B cell (primary cell): ENCODE data around the gene BRPF3. TPM values are rescaled to one million over a fixed set of nuclear protein-coding genes. Genes with fewer than 3 reads are reported as not detected.

Source experiments
- ATAC-seq: fragments of 200-7000 bp; cut with Tn5 transposase; one replicate; pipeline ENCODE4 v1.10.0; 2021; ENCODE audit warnings: low read depth, mild to moderate bottlenecking, moderate number of reproducible peaks, moderate library complexity
- CTCF ChIA-PET: fragments of 350-600 bp; sonication (Branson Sonifier 250); formaldehyde crosslinking; loops from one replicate; lab custom pipeline; 2021; ENCODE audit warnings: antibody characterized with exemption, inconsistent platforms; lab: Charles Lee
- POLR2A ChIA-PET: fragments of 350-600 bp; sonication (Branson Sonifier 250); formaldehyde crosslinking; loops from one replicate; lab custom pipeline; 2021; ENCODE audit warnings: antibody characterized with exemption; lab: Charles Lee
- DNase-seq: peaks from one replicate; pipeline ENCODE4 v3.0.0; 2013
- H2AFZ ChIP-seq: 2 replicates; pipeline ENCODE4 v1.6.1; 2012; ENCODE audit warnings: mild to moderate bottlenecking, low read depth, low read length; ENCODE audit not compliant: insufficient read depth, poor library complexity, severe bottlenecking
- H3K27ac ChIP-seq, 2 donors: 1 replicate in 1 of 2; 2 replicates in 1 of 2; pipeline ENCODE4 v1.5.1; 2012 to 2013; ENCODE audit warnings: low read length in 2 of 2, mild to moderate bottlenecking in 2 of 2, moderate library complexity in 1 of 2
- H3K27me3 ChIP-seq, 4 experiments: fragments of 200-600 bp in 1 of 4; sonication (generic) in 1 of 4; replicated peaks in 1 of 4; 1 replicate in 2 of 4; 2 replicates in 2 of 4; pipeline versions ENCODE4 v1.6.1 to v1.7.0; 2013 to 2016; ENCODE audit warnings: low read length in 3 of 4, mild to moderate bottlenecking in 2 of 4, mixed read lengths in 1 of 4, moderate library complexity in 1 of 4; ENCODE audit not compliant: insufficient read depth in 4 of 4, control insufficient read depth in 3 of 4; ENCODE audit errors: control extremely low read depth in 1 of 4
- H3K36me3 ChIP-seq, 2 experiments: replicated peaks in 1 of 2; 1 replicate in 1 of 2; 2 replicates in 1 of 2; pipeline versions ENCODE4 v1.6.1 to v1.7.1; 2013; ENCODE audit warnings: low read length in 1 of 2; ENCODE audit not compliant: insufficient read depth in 2 of 2, control insufficient read depth in 1 of 2; ENCODE audit errors: control extremely low read depth in 1 of 2, extremely low read depth in 1 of 2
- H3K4me1 ChIP-seq, 2 donors: fragments of 200-600 bp in 1 of 2; sonication (generic) in 1 of 2; 1 replicate in 1 of 2; 2 replicates in 1 of 2; pipeline versions ENCODE4 v1.5.1 to v1.6.1; 2013 to 2017; ENCODE audit warnings: low read length in 2 of 2; ENCODE audit not compliant: control insufficient read depth in 2 of 2, insufficient read depth in 2 of 2
- H3K4me2 ChIP-seq: replicated peaks from 2 replicates; pipeline ENCODE3; 2012; ENCODE audit warnings: mild to moderate bottlenecking, low read depth, low read length; ENCODE audit not compliant: poor library complexity, severe bottlenecking
- H3K4me3 ChIP-seq, 5 experiments: fragments of 200-600 bp in 1 of 5; sonication (generic) in 1 of 5; 1 replicate in 3 of 5; 2 replicates in 2 of 5; pipeline versions ENCODE4 v1.5.1 to v1.7.0; 2011 to 2016; ENCODE audit warnings: low read length in 4 of 5, mild to moderate bottlenecking in 4 of 5, low read depth in 2 of 5, control low read depth in 1 of 5, moderate library complexity in 1 of 5; ENCODE audit not compliant: insufficient read depth in 1 of 5; ENCODE audit errors: control extremely low read depth in 1 of 5, extremely low read depth in 1 of 5
- H3K79me2 ChIP-seq: fragments of 200-600 bp; sonication (generic); one replicate; pipeline ENCODE4 v1.6.0; 2016; ENCODE audit warnings: low read length; ENCODE audit not compliant: control insufficient read depth, insufficient read depth
- H3K9ac ChIP-seq: fragments of 200-600 bp; sonication (generic); 2 replicates; pipeline ENCODE4 v1.6.1; 2017; ENCODE audit warnings: mild to moderate bottlenecking, low read length, moderate library complexity
- H3K9me3 ChIP-seq, 3 donors: one replicate each; pipeline versions ENCODE4 v1.6.1 to v1.7.1; 2013; ENCODE audit warnings: low read length in 2 of 3; ENCODE audit not compliant: control insufficient read depth in 2 of 3, insufficient read depth in 1 of 3; ENCODE audit errors: control extremely low read depth in 1 of 3
- H4K20me1 ChIP-seq: 2 replicates; pipeline ENCODE4 v1.6.0; 2012; ENCODE audit warnings: mild to moderate bottlenecking, low read length; ENCODE audit not compliant: insufficient read depth, control insufficient read depth, poor library complexity, severe bottlenecking
- H3K27ac Mint-ChIP-seq: one replicate; pipeline ENCODE4 v1.8.0; 2021; ENCODE audit warnings: mixed read lengths
- H3K27me3 Mint-ChIP-seq: one replicate; pipeline ENCODE4 v1.8.0; 2021; ENCODE audit warnings: mixed read lengths
- H3K4me1 Mint-ChIP-seq: one replicate; pipeline ENCODE4 v1.8.0; 2021; ENCODE audit warnings: mixed read lengths
- H3K4me3 Mint-ChIP-seq: one replicate; pipeline ENCODE4 v1.8.0; 2021; ENCODE audit warnings: mixed read lengths
- H3K9me3 Mint-ChIP-seq: one replicate; pipeline ENCODE4 v1.8.0; 2022; ENCODE audit warnings: mixed read lengths; ENCODE audit not compliant: insufficient read depth
- CTCF ChIP-seq: fragments of 200-600 bp; IDR thresholded peaks from one replicate; pipeline ENCODE4 v1.8.0; 2022; ENCODE audit warnings: antibody characterized with exemption, mild to moderate bottlenecking
- EZH2 ChIP-seq: IDR thresholded peaks from 2 replicates; pipeline ENCODE4 v1.6.1; 2012; ENCODE audit warnings: borderline replicate concordance, low read depth, mild to moderate bottlenecking, moderate library complexity, low read length; ENCODE audit not compliant: insufficient read depth, poor library complexity, severe bottlenecking
- WGBS: methylation state at CpG from one replicate; pipeline ENCODE4 v1.1.5; 2013; ENCODE audit warnings: missing lambda C conversion rate; ENCODE audit not compliant: insufficient coverage; 5-methylcytosine and 5-hydroxymethylcytosine counted together
- intact Hi-C: fragments of 100-400 bp; cut with micrococcal nuclease; formaldehyde crosslinking; loops from one replicate; pipeline ENCODE4 v1.10.0; 2022
- polyA plus RNA-seq: library from polyadenylated mRNA; depleted of rRNA; stranded (reverse); fragments of >200 nt; gene quantifications from 2 replicates; pipeline ENCODE4 v1.2.3, GENCODE V29; 2012
- total RNA-seq, 2 donors: library from RNA; stranded (reverse); fragments of 120-200 nt in 1 of 2; gene quantifications; 1 replicate in 1 of 2; 2 replicates in 1 of 2; pipeline versions ENCODE4 v1.2.3 to v1.2.4, GENCODE V29; 2013 to 2022

Gene BRPF3
- total and polyA plus RNA-seq, 2 donors (not counting 1 experiment from before 2014, with no cell fraction given), result 17.1 to 29.4 TPM

- Mint-ChIP-seq H3K9me3 (peaks cover 3% of the 10 kb centered on the region), H3K4me1 (peaks cover 8% of the 10 kb centered on the region), H3K4me3 (no peak overlapping the region), H3K27me3 (no peaks in the 10 kb centered on the region), H3K27ac (no peak overlapping the region)
- intact Hi-C loops, result no loop called here
- no peaks in the 10 kb centered on the region for H3K27me3 ChIP-seq
- H4K20me1 ChIP-seq, result no peaks in the 10 kb centered on the region
- H3K4me3 ChIP-seq, result no peak overlapping the region
- H3K4me2 ChIP-seq, result no peak overlapping the region
- H2AFZ ChIP-seq, result no peak overlapping the region
- peaks cover 5% of the 10 kb centered on the region in 2 donors for H3K4me1 ChIP-seq
- no peak for DNase-seq
- H3K27ac ChIP-seq, result no peak overlapping the region
- H3K9me3 ChIP-seq, result peaks cover 0 to 6% (median 0%) of the 10 kb centered on the region in 3 donors
- H3K79me2 ChIP-seq, result no peaks in the 10 kb centered on the region
- H3K36me3 ChIP-seq, result no peaks in the 10 kb centered on the region
- no peak overlapping the region for H3K9ac ChIP-seq
- CTCF ChIA-PET, result no interaction called here
- no peak for ATAC-seq
- TF ChIP-seq CTCF, result no peak
- POLR2A ChIA-PET, result no interaction called here
Observed at GRCh38 chr6:36149476-36149875, 47.1 kb upstream of the BRPF3 start.

GRCh38 chr6:36150283-36150682 lies 46.3 kb upstream of the BRPF3 start:
- peaks cover 8% of the 10 kb centered on the region for H3K4me1 Mint-ChIP-seq
- H3K27ac Mint-ChIP-seq, result no peak overlapping the region

More at GRCh38 chr6:36150283-36150682, 46.3 kb upstream of the BRPF3 start:
- no CpG with 5 or more reads among the region's 3 CpGs for WGBS
- Histone ChIP-seq H3K4me1 (peaks cover 5% of the 10 kb centered on the region in 2 donors), H3K36me3 (no peaks in the 10 kb centered on the region), H2AFZ (no peak overlapping the region), H3K27me3 (no peaks in the 10 kb centered on the region), H3K9ac (no peak overlapping the region), H4K20me1 (no peaks in the 10 kb centered on the region), H3K79me2 (no peaks in the 10 kb centered on the region), H3K4me3 (no peak overlapping the region), H3K9me3 (peaks cover 0 to 6% (median 0%) of the 10 kb centered on the region in 3 donors), H3K4me2 (no peak overlapping the region), H3K27ac (no peak overlapping the region)
- no peak for DNase-seq
- H3K4me3 Mint-ChIP-seq, result no peak overlapping the region
- ATAC-seq, result no peak
- H3K9me3 Mint-ChIP-seq, result peaks cover 3% of the 10 kb centered on the region
- CTCF ChIA-PET, result no interaction called here
- no peaks in the 10 kb centered on the region for H3K27me3 Mint-ChIP-seq
- POLR2A ChIA-PET, result no interaction called here
- TF ChIP-seq CTCF, result no peak
- no peak for TF ChIP-seq EZH2
- intact Hi-C loops, result no loop called here
